ENCODE results near the gene TJP1. TPM values are rescaled to one million over a fixed set of nuclear protein-coding genes. Genes with fewer than 3 reads are reported as not detected.

The TJP1 gene
- 76.2 TPM for total RNA-seq

DNA sequence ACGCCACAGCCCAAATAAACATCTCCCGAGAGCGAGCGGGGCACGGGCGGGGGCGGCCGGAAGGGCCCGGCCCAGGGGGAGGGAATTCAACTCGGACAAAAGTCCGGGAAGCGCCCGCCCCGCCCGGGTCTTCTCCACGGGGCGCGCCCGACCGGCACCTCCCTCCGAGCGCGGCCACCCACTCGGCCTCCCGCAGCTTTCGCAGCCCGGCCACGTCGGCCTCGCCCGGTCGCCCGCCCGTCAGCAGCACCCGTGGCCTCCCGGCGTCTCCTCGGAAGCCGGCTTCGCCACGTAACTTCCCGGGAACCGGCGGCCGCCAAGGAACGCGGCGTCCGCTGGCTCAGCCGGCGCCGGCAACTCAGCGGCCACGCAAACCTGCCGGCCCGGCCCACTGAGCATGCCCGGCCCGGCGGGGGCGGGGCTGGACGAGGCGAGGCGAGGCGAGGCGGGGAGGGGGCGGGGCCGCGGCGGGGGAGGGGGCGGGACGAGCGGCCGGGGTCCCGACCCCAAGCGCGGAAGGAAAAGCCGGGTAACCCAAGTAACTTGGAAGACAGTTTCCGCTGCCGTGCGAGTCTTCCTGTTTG, at the start of gene TJP1:
TSS of gene TJP1 (minus strand) at position 369 of the 584 bp plus-strand sequence. CDS start 440 bp downstream, outside the sequence.
- DNase-seq, result peak; percentile 90

DNA sequence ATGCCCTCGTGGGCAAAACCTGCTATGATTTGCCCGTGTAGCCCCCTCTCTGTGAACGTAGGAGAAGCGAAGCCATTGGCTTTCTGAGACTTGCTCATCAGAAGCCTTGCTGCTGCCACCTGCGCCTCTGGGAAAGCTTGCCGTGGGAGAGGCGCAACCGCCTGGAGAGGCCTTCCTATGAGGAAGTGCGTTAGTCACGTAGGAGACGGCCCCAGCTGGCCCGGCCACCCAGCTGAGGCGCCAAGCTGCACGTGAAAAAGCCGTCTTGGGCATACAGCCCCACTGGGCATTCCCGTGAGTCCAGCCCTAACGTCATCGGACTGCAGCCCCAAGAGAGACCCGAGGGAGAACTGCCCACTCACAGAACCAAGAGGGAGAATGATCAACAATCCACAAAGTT, 49.1 kb upstream of the TJP1 start:
- DNase-seq, result no peak

DNA sequence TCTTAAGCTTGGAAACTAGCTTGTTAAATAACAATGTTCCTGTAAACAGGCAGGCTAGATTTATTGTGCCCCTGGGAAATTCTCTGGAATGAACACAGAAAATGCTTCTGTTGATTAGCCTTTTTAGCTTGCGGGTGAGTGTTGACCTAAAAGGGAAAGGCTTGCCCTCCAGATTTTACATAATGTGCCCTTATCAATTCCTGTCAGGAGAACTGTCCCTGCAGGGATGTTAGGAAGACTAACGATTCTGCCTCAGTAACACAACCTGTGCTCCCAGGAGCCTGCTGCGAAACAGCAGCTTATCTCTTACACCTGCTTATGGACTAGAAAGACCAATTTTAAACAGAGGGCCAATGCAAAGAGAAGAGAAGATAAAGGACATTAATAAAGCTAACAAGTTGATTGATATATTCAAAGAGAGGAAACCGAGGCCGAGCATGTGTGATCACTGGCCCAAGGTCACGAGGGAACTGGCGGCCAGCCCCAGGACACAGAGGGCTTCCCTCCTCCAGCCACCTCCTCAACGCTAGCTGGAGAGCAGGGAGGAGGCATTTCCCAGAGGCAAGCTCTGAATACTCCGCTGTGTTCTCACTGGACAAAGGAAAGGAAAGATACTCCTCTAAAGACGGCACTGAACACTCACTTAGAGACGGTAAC, 48.4 kb upstream of the TJP1 start:
- no peak for DNase-seq

DNA sequence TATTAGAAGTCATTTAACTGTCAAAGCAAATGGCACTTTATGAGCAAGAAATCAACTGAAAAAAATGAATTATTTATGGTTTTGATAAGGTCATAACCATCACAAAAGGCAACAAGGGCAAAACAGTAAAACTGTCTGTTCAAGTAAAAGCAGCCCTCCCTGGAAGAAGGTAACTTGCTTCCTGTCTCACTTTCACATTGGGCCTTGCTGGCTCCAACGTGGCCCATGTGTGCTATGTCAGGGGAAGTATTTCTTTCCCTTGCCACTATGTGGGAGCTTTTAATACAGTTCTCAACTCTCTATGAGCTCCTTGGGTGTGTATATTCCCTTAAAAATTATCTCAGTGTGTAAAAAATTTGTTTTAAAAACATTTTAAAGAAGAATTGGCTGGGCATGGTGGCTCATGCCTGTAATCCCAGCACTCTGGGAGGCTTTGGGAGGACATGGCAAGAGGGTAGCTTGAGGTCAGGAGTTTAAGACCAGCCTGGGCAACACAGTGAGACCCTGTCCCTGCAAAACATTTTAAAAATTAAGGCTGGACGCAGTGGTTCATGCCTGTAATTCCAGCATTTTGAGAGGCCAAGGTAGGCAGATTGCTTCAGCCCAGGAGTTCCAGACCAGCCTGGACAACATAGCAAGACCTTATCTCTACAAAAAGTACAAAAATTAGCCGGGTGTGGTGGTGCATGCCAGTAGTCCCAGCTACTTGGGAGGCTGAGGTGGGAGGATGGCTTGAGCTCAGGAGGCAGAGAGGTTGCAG, 45.2 kb upstream of the TJP1 start:
- DNase-seq, result no peak

DNA sequence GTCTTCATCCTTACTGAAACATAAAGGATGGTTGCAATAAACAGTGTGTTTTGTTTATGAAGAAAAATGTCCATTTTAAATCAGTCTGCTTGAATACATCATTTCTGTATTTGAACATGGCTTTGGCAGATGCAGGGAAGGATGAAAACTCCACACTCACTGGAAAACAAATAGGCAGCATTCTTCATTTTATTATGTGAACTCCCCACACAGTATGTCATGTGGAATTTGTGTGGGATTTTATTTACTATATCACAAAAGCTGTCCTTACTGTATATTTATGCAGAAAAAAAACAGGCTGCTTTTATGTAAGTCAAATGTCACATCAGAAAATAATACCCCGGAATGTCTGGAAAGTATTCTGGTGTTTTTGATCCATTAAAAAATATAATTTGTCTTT, 44.1 kb upstream of the TJP1 start:
- DNase-seq, result no peak

DNA sequence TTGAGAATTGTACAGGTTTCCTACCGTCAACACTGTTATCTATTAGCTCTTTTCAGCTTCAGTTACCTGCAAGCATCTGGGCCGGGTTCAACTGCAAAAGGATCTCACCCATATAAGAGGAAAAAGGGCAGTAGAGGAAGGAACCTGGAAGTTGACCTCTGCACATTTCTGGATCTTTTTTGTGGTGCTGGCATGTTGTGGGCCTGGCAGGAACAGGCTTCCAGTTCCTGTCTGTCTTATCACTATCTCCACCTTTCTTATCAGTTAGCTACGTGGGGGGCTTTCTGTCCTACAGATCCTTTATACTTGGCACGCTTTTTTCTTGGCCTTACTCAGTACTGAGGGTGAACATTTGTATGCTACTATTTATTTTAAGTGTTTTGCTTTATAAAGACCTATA, 42.2 kb upstream of the TJP1 start:
- no peak for DNase-seq

DNA sequence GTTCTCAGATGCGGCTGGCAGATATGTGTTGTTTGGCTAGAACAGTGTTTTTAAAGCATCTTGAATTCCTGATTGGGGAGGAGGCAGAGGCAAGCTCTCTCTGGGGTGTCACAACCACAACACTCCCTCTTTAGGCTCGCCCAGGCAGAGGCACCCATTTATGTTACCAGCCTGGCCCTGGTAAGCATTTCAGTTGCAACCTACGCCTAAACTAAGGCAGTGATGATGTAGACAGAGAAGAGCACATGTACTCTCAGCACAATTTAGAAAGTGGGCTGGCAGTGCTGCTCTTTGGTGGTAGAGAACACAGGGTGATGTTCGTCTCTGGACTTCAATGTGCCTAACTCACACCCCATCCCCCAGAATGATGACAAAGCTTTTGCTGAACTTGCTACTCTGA, 41.2 kb upstream of the TJP1 start:
- no peak for DNase-seq

DNA sequence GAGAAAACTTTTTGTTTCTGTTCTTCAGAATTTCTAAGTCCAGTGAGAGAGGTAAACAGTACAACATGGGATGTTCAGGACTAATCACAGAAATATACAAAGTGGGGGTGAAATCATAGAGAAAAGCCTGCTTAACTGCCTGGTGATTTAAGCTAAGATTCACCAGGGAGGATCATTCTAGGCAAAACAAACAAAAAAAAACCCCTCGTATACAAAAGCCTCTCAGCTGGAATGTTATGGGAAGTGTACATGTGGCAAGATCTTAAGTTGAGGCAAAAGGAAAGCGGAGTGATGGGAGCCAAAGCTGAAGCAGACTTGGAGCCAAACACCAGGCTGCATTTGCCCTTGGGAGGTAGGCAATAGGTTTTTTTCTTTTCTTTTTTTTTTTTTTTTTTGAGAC, 40.0 kb upstream of the TJP1 start:
- no peak for DNase-seq

DNA sequence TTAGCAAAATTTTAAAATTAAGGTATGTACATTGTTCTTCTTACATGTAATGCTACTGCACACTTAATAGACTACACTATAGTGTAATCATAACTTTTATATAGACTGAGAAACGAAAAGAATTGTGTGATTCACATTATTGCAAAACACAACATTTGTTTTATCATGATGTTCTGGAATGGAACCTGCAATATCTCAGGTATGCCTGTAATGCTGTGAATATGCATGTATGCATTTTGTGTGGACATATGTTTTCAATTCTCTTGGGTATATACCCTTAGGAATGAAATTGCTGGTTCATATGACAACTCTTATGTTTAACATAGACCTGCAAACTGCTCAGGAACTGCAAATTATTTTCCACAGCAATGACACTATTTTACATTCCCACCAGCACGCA, 38.6 kb upstream of the TJP1 start:
- no peak for DNase-seq

DNA sequence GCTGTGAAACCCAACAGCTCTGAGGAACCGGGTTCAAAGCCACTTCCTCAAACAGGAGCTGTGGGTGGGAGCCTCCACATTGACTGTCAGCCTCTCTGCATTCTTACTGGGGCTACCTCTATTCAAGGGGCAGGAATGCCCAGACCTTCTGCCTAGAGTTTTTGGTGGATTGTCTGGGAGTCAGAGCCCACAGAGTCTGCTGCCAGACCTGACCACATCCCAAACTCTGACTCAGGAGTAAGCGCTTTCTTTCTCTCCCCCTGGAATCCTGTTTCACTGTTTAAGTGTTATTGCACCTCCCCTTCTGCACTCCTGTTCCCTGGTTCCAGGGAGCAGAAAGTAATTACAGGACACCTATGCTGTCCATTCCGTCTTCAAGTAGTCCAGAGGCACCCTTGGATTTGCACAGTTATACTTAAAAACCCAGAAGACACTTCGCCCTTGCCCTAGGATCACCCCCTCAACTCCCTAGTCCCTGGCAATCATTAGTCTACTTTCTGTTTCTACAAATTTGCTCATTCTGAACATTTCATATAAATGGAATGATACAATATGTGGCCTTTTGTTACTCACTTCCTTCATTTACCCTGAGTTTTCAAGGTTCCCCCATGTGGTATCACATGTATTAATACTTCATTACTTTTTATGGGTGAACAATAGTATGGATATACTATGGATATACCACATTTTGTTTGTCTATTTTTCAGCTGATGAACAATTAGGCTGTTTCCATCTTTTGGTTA, 37.9 kb upstream of the TJP1 start:
- no peak for DNase-seq

DNA sequence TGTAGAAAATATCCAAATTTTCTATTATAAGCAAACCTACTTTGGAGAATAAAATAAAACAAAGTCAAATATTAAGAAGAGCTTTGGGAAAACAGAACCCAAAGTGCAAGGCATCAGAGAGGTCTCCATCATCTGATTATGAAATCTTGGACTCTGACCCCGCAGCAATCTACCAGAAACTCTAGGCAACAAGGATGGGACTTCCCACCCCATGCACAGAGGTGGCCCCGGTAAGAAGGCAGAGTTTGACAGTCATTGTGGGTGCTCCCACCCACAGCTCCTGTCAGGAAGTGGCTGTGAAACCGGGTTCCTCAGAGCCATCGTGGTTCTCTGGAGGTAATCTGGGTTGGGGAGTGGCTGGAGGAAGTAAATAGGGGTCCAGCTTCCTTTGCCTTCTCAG, 37.0 kb upstream of the TJP1 start:
- no peak for DNase-seq

DNA sequence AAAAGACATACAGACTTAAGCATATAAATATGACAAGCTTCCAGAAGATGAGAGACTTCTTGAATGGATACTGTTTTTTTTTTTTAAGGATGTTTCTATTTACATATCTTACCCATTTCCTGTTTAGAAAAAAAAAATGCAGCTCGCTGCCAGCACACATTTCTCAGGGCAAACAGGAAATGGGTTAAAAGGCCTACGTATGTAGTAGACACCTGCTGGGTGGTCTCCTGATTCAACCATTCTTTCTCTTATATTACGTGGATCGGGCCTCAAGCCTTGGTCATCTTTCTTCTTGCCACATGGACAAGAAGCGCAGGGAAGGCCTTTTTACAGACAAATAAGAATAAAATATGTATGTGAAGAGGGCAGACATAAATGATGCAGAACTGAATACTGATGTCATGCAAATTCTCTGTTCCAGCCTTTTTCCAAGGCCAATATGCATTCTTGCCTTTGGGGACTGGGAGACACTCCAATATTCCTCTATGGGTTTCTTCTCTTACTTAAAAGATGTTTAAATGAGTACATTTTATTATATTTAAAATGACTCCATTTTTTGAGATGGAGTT, 35.0 kb upstream of the TJP1 start:
- DNase-seq, result no peak

DNA sequence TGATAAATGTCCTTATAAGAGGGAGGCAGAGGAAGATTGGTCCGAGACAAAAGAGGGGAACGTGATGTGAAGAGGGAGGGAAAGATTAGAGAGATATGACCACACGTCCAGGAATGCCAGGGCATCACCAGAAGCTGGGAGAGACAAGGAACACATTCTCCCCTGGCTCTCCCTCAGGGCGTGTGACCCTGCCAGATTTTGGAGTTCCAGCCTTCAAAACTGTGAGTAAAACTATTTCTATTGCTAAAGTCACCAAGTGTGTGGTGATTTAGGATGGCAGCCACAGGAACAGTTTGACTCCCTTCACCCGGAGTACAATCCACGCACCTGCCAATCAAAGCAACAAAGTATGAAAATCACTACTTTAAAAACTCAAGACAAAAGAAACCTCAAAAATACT, 32.1 kb upstream of the TJP1 start:
- DNase-seq, result no peak

DNA sequence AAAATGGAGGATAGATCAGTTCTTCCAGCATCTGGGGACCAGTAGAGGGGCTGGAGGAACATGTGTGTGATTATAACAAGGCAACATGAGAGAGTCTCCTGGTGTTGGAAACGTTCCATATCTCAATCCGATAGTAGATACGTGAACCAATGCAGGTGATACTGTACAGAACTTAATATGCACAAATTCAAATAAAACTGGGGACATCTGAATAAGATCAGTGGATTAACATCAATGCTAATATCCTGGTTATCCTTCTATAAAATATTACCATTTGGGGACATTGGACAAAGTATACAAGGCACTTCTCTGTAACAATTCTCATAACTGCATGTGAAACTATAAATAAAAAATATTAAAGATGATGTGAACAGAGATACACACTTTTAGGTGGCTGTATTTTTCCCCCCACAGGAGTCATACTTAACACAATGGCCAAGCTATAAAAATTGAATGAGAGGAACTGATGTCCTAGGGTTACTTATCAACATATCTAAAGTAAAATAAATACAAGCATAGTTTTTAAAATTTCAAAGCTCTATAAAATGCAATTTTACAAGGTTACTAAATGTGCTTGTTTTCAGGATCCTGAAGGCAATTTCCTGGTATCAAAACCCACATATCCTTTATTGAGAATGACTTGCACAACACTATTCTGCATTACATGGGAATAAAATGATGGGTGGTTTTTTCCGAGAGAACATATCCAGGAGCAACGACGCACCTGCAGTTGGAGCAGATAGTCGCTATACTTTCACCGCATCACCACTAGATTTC, 31.1 kb upstream of the TJP1 start:
- no peak for DNase-seq

DNA sequence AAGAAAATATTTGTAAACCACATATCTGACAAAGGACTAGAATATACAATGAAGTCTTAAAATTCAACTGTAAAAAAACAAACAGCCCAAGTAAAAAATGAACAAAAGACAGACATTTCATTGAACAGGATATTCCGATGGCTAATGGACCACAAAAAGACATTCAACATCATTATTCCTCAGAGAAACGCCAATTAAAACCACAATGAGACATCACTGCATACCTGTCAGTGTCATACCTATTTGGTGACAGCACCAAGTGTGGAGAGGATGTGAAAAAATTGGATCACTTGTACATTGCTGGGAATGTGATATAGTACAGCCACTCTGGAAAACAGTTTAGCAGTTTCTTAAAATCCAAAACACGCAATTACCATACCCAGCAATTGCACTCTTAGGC, 29.9 kb upstream of the TJP1 start:
- DNase-seq, result no peak

DNA sequence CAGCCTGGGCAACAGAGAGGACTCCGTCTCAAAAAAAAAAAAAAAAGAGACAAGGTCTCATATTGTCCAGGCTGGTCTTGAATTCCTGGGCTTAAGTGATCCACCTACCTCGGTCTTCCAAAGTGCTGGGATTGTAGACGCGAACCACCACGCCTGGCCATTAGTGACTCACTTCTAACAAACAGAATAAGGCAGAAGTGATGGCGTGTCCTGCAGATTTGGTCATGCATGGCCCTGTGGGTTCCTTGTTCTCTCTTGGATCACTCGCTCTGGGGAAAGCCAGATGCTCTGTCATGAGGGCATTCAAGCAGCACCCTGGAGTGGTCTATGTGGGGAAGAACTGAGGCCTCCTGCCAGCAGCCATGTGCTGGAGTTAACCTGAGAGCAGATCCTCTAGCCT, 27.4 kb upstream of the TJP1 start:
- no peak for DNase-seq

DNA sequence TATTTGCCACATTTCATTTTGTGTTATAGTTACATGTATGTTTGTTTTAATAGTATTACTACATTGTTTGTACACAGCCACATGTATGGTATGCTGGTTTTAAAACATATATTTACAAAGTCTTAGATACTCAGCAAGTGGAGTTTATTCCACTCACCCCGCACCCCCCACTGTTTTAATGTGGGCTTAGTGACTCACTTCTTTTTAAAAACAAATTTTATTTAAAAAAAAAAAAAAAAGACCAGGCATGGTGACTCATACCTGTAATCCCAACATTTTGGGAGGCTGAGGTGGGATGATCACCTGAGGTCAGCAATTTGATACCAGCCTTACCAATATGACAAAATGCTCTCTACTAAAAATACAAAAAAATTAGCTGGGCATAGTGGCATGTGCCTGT, 26.9 kb upstream of the TJP1 start:
- no peak for DNase-seq

DNA sequence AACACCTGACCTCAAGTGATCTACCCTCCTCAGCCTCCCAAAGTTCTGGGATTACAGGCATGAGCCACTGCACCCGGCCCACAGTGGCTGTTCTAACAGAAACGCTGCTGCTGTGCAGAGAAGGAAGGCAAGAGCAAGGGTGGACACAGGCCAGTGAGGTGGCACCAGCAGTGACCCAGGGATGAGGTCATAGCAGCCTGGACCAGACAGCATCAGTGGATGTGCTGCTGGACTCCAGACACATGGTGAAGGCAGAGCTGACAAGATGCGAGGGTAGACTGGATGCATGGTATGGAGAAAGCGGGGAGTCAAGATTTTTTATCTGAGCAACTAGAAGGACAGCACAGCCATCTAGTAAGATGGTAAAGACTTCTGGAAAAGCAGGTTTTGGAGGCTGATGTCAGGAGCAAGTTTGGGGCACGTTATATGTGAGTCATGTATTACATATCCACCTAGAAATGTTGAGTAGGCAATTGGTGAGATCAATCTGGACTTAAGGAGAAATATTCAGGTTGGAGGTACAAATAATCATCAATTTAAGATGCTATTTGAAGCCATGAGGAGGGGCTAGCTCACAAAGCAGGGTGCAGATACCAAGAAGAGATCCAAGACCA, 22.1 kb upstream of the TJP1 start:
- no peak for DNase-seq

DNA sequence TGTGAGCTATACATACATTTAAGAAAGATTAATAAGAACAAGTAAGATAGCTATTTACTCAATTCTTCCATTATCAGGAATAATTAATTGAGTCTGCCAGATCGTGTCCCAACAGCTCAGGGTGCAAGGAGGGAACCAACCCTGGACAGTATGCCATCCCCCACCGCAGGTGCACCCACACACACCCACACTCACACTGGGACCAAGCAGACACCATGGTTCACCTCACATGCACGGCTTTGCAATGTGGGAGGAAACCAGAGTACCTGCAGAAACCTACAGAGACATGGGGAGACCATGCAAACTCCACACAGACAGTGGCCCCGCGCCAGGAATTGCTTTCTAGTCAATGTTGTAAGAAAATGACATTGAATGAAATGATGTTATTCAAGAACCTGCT, 20.0 kb upstream of the TJP1 start:
- DNase-seq, result no peak

DNA sequence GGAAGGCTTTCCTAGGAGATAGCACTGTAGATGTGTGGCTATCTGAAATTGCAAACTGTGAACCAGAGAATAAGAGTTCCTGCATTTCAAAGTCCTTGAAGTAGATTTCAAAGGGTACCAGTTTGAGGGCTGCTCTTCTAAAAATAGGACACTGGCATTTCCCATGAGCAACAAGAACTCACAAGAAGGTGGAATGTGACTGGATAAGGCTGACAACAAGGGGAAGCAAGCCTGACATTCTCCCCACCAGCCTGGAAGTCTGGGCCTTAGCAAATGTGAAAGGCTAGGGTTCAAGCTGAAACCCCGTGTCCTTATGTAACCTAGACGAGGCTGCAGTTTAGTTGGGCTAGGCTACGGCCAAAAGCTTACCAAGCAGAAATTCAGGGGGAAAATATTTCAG, 18.7 kb upstream of the TJP1 start:
- peak; percentile 20 for DNase-seq

DNA sequence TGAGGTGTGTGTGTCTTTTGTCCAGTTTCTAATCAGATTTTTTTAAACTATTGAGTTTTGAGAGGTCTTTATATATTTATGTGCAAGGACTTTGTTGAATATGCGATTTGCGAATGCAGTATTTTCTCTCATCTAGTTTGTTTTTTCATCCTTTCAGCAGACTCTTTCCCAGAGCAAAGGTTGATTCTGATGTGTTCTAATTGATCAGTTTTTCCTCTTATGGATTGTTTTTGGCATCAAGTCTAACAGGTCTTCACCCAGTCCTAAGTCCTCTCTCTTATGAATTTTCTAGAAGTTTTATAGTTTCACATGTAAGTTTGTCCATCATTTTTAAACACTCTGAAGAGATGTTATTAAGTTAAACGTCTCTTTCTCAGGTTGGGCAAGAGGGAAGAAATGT, 17.8 kb upstream of the TJP1 start:
- DNase-seq, result no peak
